Cardiac fibroblast (primary cell): ENCODE results near the gene KIF26A.

ENCODE experiments used
- DNase-seq, 2 donors: peaks; one replicate each; pipeline versions ENCODE4 v3.0.0 to v3.0.0-alpha.2; 2010; ENCODE audit warnings: low read depth in 2 of 2
- H3K4me3 ChIP-seq, 2 donors: replicated peaks in 1 of 2; 1 replicate in 1 of 2; 2 replicates in 1 of 2; pipeline ENCODE4 v1.5.1; 2011; ENCODE audit warnings: low read depth in 2 of 2, low read length in 2 of 2, mild to moderate bottlenecking in 2 of 2, moderate library complexity in 1 of 2
- CTCF ChIP-seq: IDR thresholded peaks from one replicate; pipeline ENCODE4 v1.5.1; 2011; ENCODE audit warnings: low read depth, mild to moderate bottlenecking, low read length, inconsistent platforms

Gene KIF26A

GRCh38 chr14:104190396-104191000 is 52.1 kb downstream of the KIF26A start:
- H3K4me3 ChIP-seq, result no peak overlapping the region
- DNase-seq, result no peak
- TF ChIP-seq CTCF, result no peak

GRCh38 chr14:104191409-104191997 is 53.1 kb downstream of the KIF26A start:
- no peak for TF ChIP-seq CTCF
- H3K4me3 ChIP-seq, result no peak overlapping the region
- DNase-seq, result no peak

- no peak for TF ChIP-seq CTCF
- H3K4me3 ChIP-seq, result no peak overlapping the region
- DNase-seq, result no peak
These were observed 53.9 kb downstream of the KIF26A start for GRCh38 chr14:104192146-104192882.

- no peak for TF ChIP-seq CTCF
- DNase-seq, result no peak
- H3K4me3 ChIP-seq, result no peak overlapping the region
These were observed 54.5 kb downstream of the KIF26A start for GRCh38 chr14:104192883-104193245.

GRCh38 chr14:104194016-104194415 is 55.6 kb downstream of the KIF26A start:
- no peak overlapping the region for H3K4me3 ChIP-seq
- no peak for DNase-seq
- TF ChIP-seq CTCF, result no peak

GRCh38 chr14:104194716-104195115 is 56.3 kb downstream of the KIF26A start:
- no peak overlapping the region for H3K4me3 ChIP-seq
- no peak for DNase-seq
- TF ChIP-seq CTCF, result no peak
